ENCODE results near the gene SERPINA1.
"Not testable (repeated sequence)": the region's sequence is repeated elsewhere in the genome, so short reads cannot be mapped to it uniquely, and the experiment has no call there.

SERPINA1 gene

DNA sequence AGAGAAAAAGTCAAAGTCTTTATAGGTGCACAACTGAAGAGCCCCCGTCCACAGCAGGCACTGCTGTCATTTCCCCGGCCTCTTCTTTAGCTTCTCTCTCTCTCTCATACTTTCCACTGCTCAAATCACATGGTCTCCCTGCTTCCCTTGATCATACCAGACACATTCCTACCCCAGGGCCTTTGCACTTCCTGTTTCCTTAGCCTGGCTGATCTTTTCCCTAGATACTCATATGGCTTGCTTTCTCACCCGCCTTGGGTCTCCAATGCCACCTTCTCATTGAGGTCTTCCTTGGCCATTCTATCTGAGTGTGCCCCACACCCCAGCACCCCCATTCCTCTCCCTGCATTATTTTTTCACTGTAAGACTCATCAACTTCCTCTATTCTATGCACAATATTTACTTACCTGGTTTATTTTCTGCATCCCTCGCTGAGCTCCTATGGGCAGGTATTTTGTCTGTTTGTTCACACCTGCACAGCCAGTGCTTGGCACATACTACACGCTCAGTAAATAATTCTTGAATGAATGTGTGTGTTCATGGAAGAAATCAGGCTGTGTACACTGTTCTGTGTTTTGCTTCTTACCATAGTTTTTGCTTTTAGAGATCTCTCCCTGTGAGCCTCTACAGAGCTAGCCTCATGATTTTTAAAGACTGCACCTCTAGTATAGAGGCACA, 31.9 kb downstream of the SERPINA1 start:
- Histone ChIP-seq H3K4me3 (no peak overlapping the region), H3K27ac (no peak overlapping the region)
- no peak for DNase-seq (ENCODE audit: low spot score)
- TF ChIP-seq, protein P1, sequence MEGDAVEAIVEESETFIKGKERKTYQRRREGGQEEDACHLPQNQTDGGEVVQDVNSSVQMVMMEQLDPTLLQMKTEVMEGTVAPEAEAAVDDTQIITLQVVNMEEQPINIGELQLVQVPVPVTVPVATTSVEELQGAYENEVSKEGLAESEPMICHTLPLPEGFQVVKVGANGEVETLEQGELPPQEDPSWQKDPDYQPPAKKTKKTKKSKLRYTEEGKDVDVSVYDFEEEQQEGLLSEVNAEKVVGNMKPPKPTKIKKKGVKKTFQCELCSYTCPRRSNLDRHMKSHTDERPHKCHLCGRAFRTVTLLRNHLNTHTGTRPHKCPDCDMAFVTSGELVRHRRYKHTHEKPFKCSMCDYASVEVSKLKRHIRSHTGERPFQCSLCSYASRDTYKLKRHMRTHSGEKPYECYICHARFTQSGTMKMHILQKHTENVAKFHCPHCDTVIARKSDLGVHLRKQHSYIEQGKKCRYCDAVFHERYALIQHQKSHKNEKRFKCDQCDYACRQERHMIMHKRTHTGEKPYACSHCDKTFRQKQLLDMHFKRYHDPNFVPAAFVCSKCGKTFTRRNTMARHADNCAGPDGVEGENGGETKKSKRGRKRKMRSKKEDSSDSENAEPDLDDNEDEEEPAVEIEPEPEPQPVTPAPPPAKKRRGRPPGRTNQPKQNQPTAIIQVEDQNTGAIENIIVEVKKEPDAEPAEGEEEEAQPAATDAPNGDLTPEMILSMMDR (IDR thresholded peaks at IDR 0.05), result no peak

DNA sequence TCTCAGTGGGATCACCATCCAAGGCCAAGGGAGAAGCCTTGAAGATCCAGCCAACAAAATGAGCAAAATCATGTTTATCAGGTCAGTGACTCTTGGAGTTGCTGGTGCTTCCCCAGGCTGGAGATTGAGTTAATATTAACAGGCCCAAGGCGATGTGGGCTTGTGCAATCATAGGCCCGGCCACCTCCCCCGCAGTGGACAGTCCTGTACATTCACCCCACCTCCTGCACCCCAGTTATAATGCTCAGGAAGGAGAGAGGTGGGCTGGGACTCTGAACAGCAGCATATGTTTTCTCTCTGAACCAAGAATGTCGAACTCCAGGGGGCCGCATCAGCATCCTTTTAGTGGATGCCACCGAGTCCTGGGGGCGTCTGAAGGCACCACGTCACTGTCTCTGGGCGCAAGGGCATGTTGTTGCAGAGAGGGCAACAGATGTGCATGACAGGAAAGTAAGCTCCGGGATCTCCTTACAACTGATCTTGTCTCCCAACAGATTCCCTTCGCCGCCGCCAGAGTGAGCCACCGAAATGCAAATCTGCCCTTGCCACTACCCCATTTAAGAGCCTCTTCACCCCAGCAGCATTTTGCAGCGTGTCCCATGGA, 33.1 kb downstream of the SERPINA1 start:
- Histone ChIP-seq H3K27ac (no peak overlapping the region), H3K4me3 (no peak overlapping the region)
- DNase-seq (ENCODE audit: low spot score), result peak; percentile 74
- TF ChIP-seq, protein P1 (IDR thresholded peaks at IDR 0.05), result no peak

DNA sequence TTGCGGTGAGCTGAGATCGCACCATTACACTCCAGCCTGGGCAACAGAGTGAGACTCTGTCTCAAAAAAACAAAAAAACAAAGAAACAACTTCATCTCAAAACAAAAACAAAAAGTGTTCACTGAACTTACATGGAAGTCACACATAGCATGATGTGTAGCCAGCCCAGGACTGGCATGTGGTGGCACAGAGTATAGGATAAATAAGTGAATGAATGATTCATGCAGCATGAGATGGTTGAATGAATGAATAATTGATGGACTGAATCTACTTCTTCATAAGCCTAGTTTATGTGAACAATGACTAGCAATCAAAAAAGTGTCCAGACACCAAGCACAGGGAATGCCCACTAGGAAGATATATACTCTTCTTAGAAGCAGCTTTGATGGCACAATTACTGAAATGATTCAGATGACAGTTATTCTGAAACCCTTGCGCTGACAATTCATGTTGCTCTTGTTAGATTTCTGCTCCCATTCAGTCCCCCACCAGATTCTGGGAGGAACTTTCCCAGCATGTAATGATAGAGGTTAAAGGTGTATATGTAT, 33.7 kb downstream of the SERPINA1 start:
- Histone ChIP-seq H3K27ac (no peak overlapping the region), H3K4me3 (no peak overlapping the region)
- TF ChIP-seq, protein P1 (IDR thresholded peaks at IDR 0.05), result no peak
- DNase-seq (ENCODE audit: low spot score), result no peak

DNA sequence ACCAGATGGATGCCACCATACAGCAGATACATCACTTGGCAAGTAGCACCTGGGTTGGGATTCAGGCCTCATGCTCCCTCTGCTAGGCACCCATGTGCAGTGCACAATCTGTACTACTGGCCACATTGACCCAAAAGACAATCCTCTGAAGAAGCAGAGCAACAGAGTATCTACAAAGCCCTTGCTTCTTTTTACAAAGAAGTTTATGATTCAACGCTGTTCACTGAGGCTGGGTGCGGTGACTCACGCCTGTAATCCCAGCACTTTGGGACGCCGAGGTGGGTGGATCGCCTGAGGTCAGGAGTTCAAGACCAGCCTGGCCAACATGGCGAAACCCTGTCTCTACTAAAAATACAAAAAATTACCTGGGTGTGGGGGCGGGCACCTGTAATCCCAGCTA, 34.2 kb downstream of the SERPINA1 start:
- H3K27ac ChIP-seq; DNase-seq (ENCODE audit: low spot score); H3K4me3 ChIP-seq: not testable (repeated sequence)

DNA sequence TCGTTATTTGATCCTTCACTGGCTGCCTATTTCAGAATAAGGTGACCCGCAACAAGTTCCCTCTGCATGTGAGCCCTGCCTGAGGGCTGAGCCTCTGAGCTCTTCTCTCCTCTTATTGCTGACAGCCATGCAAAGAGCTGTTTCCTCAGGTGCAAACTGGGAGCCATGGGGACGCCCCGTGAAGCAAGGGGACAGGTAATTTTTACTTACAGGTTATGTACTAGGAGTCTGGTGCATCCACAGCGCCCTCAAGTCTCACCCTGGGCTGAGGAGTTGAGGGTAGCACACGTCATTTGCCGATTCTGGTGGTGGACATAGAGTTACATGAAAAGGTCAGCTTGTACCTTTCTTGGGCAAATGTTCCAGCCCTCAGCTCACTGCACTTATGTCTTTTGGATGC, 39.1 kb downstream of the SERPINA1 start:
- no peak overlapping the region for H3K27ac ChIP-seq
- TF ChIP-seq, protein P1 (IDR thresholded peaks at IDR 0.05), result no peak
- no peak for DNase-seq (ENCODE audit: low spot score)
- no peak overlapping the region for H3K4me3 ChIP-seq

DNA sequence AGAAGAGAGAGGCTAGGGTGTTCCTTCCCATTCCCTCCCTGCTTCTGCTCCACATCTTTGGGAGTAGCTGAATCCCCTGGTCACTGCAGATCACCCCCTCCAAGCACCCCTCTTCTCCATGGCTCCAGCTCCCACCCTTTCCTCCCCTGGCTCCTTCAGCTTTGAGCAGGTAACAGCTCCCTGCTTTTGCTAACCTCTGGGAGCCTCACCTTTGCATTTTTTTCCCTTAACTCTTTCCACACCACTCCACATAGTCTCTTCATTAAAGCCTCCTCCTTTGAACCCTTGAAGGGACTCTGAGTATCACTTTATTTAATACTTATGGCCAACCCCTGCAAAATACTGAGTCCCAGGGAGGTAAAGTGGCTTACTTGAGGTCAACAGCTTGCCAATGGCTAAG, 39.6 kb downstream of the SERPINA1 start:
- no peak for DNase-seq (ENCODE audit: low spot score)
- Histone ChIP-seq H3K27ac (no peak overlapping the region), H3K4me3 (no peak overlapping the region)
- TF ChIP-seq, protein P1 (IDR thresholded peaks at IDR 0.05), result no peak

DNA sequence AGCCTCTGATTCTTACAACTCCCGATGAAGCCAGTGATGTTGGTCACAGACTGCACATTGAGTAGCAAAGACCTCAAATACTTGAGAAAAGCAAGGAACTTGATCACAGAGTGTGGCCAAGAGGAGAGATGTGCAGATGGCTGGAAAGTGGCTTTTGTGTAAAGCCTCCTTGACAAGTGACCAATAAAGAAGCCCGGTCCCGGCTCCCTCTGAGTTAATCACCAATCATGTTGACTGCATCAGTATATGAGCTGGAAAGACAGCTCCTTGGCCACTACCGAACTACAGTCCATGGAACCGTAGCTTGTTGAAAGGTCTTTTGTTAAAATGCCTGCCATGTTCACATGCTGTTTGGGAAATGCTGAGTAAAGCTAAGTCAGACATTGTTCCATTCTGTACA, 41.6 kb downstream of the SERPINA1 start:
- TF ChIP-seq, protein P1 (IDR thresholded peaks at IDR 0.05), result no peak
- Histone ChIP-seq H3K4me3 (no peak overlapping the region), H3K27ac (no peak overlapping the region)
- no peak for DNase-seq (ENCODE audit: low spot score)

DNA sequence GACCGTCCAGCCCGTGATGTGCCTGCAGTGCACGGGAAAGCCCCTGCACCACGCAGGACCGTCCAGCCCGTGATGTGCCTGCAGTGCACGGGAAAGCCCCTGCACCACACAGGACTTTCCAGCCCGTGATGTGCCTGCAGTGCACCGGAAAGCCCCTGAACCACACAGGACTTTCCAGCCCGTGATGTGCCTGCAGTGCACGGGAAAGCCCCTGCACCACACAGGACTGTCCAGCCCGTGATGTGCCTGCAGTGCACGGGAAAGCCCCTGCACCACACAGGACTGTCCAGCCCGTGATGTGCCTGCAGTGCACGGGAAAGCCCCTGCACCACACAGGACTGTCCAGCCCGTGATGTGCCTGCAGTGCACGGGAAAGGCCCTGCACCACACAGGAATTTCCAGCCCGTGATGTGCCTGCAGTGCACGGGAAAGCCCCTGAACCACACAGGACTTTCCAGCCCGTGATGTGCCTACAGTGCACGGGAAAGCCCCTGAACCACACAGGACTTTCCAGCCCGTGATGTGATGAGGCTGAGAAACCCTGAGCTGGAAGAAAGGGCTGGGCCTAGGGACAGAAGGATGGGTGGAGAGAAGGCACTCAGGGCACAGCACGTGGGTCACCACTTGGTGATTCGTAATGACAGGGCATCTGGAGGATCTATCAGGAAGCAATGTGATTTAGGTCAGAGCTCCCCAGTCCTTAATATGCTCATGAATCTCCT, 42.2 kb downstream of the SERPINA1 start:
- not testable (repeated sequence) for DNase-seq (ENCODE audit: low spot score); H3K27ac ChIP-seq; H3K4me3 ChIP-seq
